Left renal cortex interstitium (tissue), 4 donors: ENCODE data around the gene CCDC171. TPM values are rescaled to one million over a fixed set of nuclear protein-coding genes. Genes with fewer than 3 reads are reported as not detected.
"Not testable (repeated sequence)": the region's sequence is repeated elsewhere in the genome, so short reads cannot be mapped to it uniquely, and the experiment has no call there.

Source experiments
- DNase-seq, 4 donors: peaks; one replicate each; pipeline ENCODE4 v3.0.0-alpha.2; 2013; ENCODE audit warnings: low read depth in 4 of 4, low spot score in 2 of 4, missing footprints in 1 of 4
- polyA plus RNA-seq, 4 donors: library from polyadenylated mRNA; unstranded; fragments of 120-200 nt; gene quantifications; one replicate each; pipeline ENCODE4 v1.2.1, GENCODE V29; 2013; ENCODE audit not compliant: insufficient read length in 4 of 4

The CCDC171 gene
- polyA plus RNA-seq, result 1 to 10 TPM; 4.3 to 6.6 (median 5.4) TPM

DNA sequence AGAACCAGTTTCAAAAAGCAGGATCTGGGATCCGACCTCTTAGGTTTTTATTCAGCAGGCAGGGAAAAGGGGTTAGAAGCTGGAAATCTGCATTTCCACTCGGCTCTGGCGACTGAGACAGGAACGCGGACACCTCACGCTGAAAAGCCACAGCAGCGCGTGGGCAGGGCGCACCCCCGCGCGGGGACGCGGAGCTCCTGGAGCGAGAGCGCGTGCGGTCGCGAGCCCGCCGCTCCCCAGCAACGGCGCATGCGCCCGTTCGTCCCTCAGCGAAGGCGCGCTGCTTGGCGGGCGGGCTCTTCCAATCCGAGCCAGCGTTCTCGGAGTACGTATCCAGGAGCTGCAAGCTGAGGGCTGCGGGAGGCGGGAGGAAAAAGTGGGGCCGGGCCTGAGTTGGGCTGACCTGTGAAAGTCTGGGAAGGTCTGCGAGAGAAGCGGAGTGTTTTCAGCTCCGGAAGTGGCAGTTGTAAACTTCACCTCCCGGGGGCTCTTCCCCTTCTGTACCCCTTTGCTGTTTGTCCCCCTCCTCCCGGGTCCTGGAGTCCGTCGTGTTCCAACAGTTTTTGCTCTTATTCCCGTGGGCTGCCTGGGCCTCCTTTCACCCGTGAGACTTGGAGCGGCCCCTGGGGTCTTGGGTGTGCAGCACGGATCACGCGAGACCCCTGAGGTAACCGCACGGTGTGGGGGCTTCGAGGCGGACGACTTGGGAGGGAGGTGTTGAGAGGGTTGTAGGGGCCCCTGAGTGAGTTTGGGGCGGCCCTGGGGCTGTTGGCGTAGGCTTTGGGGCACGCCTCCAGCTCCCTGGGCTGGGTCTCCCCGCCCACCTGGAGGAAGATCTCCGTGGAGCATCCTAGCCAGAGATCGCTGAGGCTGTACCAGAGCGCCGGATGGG is at the start of gene CCDC171:
Gene CCDC171 (plus strand): TSS at position 408 of the 892 bp plus-strand sequence. CDS start 11,046 bp downstream, outside the sequence.
- DNase-seq, result peak; percentile 84 to 92 (median 90)

DNA sequence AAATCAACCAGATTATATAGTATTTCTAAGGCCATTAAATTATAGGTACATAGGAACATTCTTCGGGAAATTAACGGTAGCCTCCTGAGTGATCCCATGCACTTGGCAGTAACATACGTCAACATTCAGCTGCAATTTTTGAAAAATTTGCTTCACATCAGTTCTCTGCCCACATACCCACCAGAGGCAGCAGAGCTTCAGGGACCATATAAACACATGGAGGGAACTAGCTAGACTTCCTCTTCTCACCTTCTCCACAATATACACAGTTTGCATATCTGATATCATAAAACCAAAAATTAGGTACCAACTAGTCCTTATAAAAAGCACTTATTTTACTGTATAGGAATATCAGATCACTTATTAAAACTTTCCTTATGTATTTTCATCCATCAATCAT is 46.9 kb upstream of the CCDC171 start:
- DNase-seq, result no peak

DNA sequence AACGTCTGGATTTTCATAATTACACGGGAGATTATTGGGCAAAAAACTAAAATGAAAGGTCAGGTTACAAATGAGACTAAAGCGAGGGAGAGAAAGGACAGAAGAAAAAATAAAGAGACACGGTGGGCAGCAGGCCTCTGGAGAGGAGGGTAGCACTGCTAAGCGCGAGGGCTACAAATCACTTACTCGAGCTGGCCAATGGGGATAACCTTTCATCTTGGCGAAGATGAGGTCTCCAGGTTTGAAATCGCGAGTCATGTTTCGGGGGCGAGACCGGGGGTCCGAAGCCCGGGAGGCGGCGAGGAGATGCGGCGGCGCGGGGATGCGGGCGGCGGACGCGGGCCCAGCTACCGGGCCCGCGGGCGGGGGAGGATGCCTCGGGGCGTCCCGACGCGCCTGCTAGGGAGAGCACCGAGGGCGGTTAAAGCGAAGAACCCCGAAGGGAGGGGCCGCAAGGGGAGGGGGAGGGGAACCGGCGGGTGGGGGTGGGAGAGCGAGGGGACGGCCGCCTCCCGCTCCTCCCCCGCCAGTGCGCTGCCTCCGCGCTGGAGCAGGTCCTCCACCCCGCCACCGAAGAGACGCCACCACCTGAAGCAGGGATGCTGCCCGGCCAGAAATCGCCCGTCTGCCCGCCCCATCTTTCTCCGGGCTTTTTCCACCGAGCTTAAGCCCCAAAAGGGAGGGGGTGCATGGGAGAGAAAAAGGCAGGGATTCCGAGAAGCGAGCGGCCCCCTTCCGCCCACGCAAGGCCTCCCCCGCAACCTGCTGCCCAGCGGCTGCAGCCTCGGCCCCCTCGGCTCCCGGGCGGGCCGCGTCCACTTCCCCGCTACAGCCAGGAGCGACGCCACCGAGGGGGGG is 42.7 kb upstream of the CCDC171 start:
- peak in 3 of 4 donors; percentile 25 to 29 (median 27) for DNase-seq

- DNase-seq, result peak; percentile 75 to 90 (median 80)
Observed at GRCh38 chr9:15510789-15511575, 41.9 kb upstream of the CCDC171 start, which contains the start of gene PSIP1. PSIP1 (minus strand) TSS chr9:15510970; CDS start chr9:15510188, 782 bp downstream.

DNA sequence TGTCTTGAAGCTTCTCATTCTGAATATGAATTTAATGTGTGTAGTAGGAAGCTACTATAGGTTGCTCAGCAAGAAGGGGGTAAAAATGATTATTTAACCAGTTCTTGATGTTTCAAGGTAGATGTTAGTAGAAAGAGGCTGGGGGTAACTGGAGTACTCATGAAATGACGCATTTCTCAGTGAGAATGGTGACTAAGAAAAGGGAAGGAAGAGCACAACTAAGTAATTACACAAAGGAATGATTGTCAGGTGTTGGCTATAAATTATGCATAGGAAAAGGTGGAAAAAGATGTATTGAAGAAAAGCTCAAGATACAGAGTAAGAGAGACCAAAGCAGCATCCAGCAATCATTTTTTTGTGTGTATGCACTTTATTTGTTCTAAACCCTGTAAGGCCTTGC is 40.6 kb upstream of the CCDC171 start:
- no peak for DNase-seq

DNA sequence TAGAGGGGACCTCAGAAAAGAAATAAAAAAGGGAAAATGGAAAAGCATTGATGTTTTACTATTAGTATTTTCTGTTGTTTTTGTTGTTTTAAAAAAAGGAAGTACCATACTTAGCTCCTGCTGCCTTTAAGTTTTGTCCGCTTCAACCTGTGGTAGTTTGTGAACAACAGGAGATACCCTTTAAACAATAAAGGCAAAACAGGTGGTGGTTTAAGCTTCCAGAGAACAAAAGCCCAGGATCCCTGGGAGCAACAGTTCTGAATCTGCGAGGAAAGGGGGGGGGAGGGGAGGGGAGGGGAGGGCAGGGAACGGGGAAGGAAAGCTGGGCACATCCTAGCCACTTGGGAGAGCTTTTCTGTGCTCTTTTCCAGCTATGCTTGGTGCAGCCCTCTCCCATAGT is 40.0 kb upstream of the CCDC171 start:
- no peak for DNase-seq

DNA sequence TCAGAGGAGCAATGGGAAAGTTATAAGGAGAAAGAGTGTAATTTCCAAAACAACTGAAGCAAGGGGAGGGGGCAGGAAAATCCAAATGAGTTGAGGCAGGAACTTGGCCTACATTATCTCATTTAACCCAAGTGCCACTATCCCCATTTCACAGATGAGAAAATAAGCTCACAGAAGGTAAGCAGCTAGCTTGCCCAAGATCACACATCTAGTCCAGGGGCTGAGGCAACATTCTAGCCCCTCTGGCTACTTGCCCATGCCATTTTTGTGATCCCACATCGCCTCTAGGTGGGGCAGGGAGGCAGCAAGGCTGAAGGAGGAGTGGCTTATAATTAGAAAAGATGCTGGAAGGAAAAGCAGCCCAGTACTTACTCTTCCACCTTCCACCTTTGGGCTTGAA is 39.5 kb upstream of the CCDC171 start:
- DNase-seq, result no peak

- no peak for DNase-seq
Observed at GRCh38 chr9:15519831-15520230, 33.0 kb upstream of the CCDC171 start.

GRCh38 chr9:15521254-15521653 is 31.6 kb upstream of the CCDC171 start:
- no peak for DNase-seq

DNA sequence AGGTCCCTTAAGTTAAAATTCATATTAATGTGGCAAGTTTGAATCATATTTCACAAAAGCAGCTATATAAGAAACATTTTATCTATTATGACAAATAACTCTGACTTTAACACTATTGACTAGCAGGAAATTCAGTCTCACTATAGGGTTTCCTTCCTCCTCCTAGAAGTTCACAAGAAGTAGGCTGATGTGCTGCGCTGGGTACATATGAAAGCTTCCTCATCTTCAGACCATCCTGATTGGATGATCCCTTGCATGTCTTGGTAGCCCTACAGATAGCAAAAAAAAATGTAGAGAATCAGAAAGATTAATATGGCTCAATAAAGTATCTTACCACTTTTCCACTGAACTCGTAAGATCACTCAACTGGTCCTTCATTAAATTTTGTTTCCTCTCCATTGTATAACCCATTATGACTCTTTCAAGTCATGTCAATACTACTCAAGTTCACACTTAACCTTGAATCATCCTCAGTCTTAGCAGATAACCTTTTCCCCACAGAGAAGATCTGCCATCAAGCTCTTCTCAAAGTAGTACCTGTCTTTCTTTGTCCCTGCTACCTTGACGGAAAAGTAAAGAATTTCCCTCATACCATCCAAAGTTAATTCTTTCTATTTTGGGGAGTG is 30.6 kb upstream of the CCDC171 start:
- DNase-seq, result no peak

- no peak for DNase-seq
Observed at GRCh38 chr9:15524845-15525455, 27.9 kb upstream of the CCDC171 start.

GRCh38 chr9:15525958-15526357 is 26.9 kb upstream of the CCDC171 start:
- DNase-seq, result no peak

- DNase-seq, result not testable (repeated sequence)
Observed at GRCh38 chr9:15527035-15527434, 25.8 kb upstream of the CCDC171 start.

- no peak for DNase-seq
Observed at GRCh38 chr9:15529566-15530324, 23.1 kb upstream of the CCDC171 start.

DNA sequence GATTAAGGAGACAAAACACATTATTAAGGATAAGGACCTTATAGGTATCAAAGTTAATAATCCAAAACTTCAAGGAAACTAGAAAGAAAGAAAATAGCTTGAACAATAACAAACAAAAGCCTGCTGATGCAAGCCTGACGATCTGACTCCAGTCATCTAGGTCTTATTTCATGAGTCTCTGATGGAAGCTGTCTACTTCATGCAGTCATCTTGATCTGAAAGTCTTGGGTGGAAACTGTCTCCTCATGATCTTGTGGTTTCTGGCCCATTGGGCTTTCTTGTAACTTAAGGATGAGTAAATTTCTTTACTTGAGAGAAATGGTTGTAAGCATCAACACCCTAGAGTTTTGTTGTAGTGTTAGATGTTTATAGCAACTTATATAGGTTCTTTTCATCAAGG is 21.5 kb upstream of the CCDC171 start:
- no peak for DNase-seq

- DNase-seq, result peak in 1 of 4 donors; percentile 33
Observed at GRCh38 chr9:15541872-15542271, 11.0 kb upstream of the CCDC171 start.

DNA sequence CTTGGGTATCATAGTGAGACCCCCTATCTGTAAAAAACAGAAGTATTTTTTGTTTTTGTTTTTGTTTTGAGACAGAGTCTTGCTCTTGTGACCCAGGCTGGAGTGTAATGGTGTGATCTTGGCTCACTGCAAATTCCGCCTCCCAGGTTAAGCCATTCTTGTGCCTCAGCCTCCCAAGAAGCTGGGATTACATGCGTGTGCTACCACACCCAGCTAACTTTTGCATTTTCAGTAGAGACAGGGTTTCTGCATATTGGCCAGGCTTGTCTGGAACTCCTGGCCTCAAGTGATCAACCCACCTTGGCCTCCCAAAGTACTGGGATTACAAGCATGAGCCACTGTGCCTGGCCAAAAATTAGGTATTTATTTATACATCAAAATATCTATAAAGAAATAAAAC is 10.2 kb upstream of the CCDC171 start:
- DNase-seq, result no peak

GRCh38 chr9:15543047-15543813 is 9.6 kb upstream of the CCDC171 start:
- no peak for DNase-seq
